Measurements from ENCODE around the gene XAGE1B. TPM values are rescaled to one million over a fixed set of nuclear protein-coding genes. Genes with fewer than 3 reads are reported as not detected.
"Not testable (repeated sequence)": the region's sequence is repeated elsewhere in the genome, so short reads cannot be mapped to it uniquely, and the experiment has no call there.

Gene XAGE1B, protein sequence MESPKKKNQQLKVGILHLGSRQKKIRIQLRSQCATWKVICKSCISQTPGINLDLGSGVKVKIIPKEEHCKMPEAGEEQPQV
- polyA plus RNA-seq (2012; ENCODE audit: low read depth, missing spikeins) = not detected

DNA sequence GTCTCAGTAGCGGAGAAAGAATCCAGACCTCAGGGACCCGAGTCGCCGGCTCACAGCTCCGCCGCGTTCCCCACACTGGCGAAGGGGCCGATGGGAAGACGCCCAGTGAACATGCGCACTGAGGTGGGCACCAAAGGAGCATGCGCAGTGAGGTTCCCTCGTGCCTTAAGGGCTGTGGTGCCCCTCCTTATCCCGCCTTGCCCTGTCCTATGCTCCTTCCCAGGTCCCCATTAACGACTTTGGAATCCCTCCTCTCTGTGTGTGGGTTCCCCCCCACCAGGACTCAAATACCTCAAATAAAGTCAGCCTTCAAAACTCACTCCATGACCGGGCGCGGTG lies at the start of gene XAGE1B:
TSS of gene XAGE1B (minus strand) at position 77 of the 339 bp plus-strand sequence. CDS start 1,536 bp downstream, outside the sequence.
- DNase-seq (ENCODE audit: insufficient read length, low spot score); FAIRE-seq: not testable (repeated sequence)

DNA sequence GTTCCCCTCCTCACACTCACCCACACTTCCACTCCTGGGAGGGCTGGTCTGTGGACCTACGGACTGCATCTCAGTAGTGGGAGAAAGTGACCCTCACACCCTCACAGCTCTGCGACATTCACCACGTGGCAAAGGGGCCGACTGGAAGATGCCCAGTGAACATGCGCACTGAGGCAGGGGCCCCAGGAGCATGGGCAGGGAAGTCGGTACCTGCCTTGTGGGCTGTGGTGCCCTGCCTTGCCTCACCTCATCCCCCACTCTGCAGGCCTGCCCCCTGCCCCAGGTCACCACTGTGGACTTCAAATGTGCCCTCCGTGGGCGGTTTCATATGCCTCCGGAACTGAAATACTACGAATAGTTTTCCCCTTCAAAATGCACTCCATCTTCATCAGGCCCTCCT lies 46.2 kb upstream of the XAGE1B start:
- DNase-seq (ENCODE audit: insufficient read length, low spot score) (no peak), FAIRE-seq (no peak)
- TF ChIP-seq PAX5 (IDR thresholded peaks at IDR 0.05; ENCODE audit: insufficient read depth, low read length, severe bottlenecking) (no peak), TAF1 (IDR thresholded peaks at IDR 0.05; ENCODE audit: low read depth, low read length) (no peak), POU2F2 (IDR thresholded peaks at IDR 0.05; ENCODE audit: low read depth, low read length) (no peak), SPI1 (IDR thresholded peaks at IDR 0.05; ENCODE audit: low read depth, low read length) (no peak), POLR2AphosphoS5 (IDR thresholded peaks at IDR 0.05; ENCODE audit: low read depth, low read length) (no peak), POLR2A (IDR thresholded peaks at IDR 0.05; ENCODE audit: low read depth, low read length) (no peak)

DNA sequence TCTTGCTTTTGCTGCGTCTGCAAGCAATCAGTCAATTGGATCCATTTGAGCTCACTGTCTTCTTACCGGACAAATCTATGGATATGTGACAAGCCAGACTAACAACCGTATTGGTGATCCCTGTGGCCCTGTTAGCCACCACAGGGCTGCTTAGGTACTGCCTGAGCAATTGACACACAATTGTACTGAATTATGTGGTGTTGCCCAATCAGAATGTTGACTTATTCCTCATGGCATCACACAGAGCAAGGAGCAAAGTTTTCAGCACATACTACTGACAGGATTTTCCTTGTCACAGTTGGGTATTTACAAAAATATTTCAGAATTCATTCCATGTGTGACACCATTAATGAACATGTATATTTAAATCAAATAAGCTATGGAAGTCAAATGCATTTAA lies 41.3 kb upstream of the XAGE1B start:
- DNase-seq (ENCODE audit: insufficient read length, low spot score) (no peak), FAIRE-seq (no peak)
- TF ChIP-seq POU2F2 (IDR thresholded peaks at IDR 0.05; ENCODE audit: low read depth, low read length) = no peak
- no peak for TF ChIP-seq POLR2AphosphoS5 (IDR thresholded peaks at IDR 0.05; ENCODE audit: low read depth, low read length)
- TF ChIP-seq SPI1 (IDR thresholded peaks at IDR 0.05; ENCODE audit: low read depth, low read length) = no peak
- TF ChIP-seq POLR2A (IDR thresholded peaks at IDR 0.05; ENCODE audit: low read depth, low read length) = no peak
- TF ChIP-seq TAF1 (IDR thresholded peaks at IDR 0.05; ENCODE audit: low read depth, low read length) = no peak
- TF ChIP-seq PAX5 (IDR thresholded peaks at IDR 0.05; ENCODE audit: insufficient read depth, low read length, severe bottlenecking) = no peak

DNA sequence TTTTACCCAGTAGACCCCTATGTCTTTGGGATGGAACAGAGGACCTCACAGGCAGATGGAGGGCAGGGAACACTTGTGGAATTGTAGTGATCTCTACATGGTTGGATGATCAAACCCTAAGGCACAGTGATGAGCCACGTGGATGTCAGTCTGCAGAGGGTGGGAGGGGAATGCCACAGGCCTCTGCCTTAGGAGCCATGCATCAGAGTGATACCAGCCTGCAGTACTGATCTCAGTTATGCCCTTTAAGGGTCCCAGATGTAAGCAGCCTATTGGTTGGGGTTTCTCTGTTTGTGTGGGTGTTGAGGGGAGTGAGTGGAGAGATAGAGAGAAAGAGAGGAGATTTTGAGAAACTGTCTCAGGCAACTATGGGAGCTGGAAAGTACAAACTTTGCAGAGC lies 39.9 kb upstream of the XAGE1B start:
- TF ChIP-seq PAX5 (IDR thresholded peaks at IDR 0.05; ENCODE audit: insufficient read depth, low read length, severe bottlenecking) (no peak), POLR2AphosphoS5 (IDR thresholded peaks at IDR 0.05; ENCODE audit: low read depth, low read length) (no peak), SPI1 (IDR thresholded peaks at IDR 0.05; ENCODE audit: low read depth, low read length) (no peak), TAF1 (IDR thresholded peaks at IDR 0.05; ENCODE audit: low read depth, low read length) (no peak), POLR2A (IDR thresholded peaks at IDR 0.05; ENCODE audit: low read depth, low read length) (no peak), POU2F2 (IDR thresholded peaks at IDR 0.05; ENCODE audit: low read depth, low read length) (no peak)
- no peak for FAIRE-seq
- DNase-seq (ENCODE audit: insufficient read length, low spot score) = no peak

DNA sequence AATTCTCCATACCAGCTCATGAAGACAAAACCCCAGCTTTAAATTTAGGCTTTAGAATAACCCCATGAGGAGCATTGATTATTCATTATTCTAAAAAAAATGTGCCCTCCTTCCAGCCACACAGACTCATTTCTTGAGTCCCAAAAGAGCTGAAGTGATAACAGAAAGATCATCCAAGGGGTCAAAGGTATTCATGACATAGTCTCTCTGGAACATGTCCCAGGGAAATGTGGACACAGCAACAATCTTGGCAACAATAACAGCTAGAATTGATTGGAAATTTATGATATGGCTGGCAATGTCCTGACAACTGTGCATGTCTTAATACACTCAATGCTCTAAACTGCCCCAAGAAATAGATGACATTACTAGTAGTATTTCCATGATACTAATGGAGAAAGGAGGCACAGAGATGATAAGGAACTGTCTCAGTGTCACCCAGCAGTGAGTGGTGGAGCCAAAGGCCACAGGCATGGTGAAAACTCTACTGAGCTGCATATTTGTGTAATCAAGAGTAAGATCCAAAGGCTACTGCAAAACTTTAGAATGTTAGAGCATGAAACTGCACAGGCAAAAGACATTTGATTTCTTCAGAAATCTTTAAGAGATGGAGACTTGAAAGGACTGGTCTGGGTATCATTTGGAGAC lies 37.3 kb upstream of the XAGE1B start:
- TF ChIP-seq POU2F2 (IDR thresholded peaks at IDR 0.05; ENCODE audit: low read depth, low read length) (no peak), SPI1 (IDR thresholded peaks at IDR 0.05; ENCODE audit: low read depth, low read length) (no peak), POLR2A (IDR thresholded peaks at IDR 0.05; ENCODE audit: low read depth, low read length) (no peak), PAX5 (IDR thresholded peaks at IDR 0.05; ENCODE audit: insufficient read depth, low read length, severe bottlenecking) (no peak), POLR2AphosphoS5 (IDR thresholded peaks at IDR 0.05; ENCODE audit: low read depth, low read length) (no peak), TAF1 (IDR thresholded peaks at IDR 0.05; ENCODE audit: low read depth, low read length) (no peak)
- FAIRE-seq = no peak
- DNase-seq (ENCODE audit: insufficient read length, low spot score) = no peak

DNA sequence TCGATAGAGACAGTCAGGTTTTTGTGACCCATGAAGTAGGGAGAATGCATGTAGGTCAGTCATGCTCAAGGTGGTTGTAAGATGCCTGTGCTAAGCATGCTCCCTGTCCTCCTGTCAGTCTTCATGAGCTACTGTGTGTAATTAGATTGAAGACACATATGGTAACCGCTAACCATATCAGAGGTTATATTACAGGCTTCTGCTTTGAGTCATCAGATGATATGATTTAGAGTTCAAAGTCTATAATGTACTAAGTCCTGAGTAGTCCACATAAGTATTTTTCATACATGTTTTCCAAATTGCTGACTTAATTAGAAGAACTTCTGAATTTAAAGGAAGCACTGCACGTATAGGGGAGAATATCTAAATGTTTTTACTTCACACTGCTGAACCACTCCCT lies 31.9 kb upstream of the XAGE1B start:
- FAIRE-seq; DNase-seq (ENCODE audit: insufficient read length, low spot score): not testable (repeated sequence)

DNA sequence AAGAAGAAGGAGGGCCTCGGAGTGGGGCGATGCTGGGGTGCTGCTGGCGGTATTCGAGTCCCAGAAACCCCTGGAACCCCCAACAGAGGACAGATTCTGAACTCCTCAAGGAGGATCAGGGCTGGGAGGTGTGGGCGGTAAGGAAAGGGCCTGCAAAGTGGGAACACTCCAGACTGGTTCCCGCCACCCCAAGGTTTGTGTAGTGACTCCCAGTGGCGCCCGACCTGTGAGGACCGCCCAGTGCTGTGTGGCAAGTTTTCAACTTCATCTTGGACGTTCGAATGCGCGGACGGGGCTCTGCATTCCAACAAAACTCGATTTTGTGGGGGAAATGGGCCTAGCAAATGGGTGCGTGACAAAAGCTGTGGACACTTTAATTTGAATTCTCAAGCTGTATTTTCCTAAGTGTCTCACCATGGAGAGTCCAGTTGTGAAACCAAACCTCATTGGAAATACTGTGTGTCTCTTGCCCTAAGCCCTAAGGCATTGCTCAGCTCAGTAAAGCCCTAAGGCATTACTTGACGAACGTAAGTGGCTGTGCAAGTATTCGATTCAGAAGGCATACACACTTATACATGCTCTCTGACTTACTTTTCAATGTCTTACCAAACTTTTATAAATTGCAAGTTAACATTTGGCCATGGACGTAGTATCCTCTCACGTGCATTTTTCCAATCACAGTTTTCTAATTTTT lies 27.4 kb upstream of the XAGE1B start:
- TF ChIP-seq PAX5 (IDR thresholded peaks at IDR 0.05; ENCODE audit: insufficient read depth, low read length, severe bottlenecking) (no peak), POU2F2 (IDR thresholded peaks at IDR 0.05; ENCODE audit: low read depth, low read length) (no peak), SPI1 (IDR thresholded peaks at IDR 0.05; ENCODE audit: low read depth, low read length) (no peak), TAF1 (IDR thresholded peaks at IDR 0.05; ENCODE audit: low read depth, low read length) (no peak)
- no peak for FAIRE-seq

DNA sequence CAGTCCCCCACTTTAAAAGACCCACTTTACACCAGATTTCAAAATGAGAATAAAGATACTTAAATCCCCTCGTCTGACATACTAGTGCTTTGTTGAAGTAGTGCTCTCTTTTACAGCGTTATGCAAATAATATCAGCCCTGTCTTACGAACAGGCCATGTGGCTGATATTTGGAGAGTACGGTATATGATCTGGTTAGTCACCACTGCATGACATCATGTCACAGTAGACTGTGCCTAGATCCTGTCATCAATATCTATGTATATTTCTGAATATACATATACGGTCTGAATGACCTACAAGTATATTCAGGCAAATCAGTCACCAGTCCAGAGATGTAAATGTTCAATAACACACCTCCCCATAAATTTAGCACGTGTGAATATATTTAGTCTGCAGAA lies 25.4 kb upstream of the XAGE1B start:
- FAIRE-seq = no peak
- DNase-seq (ENCODE audit: insufficient read length, low spot score) = no peak
- TF ChIP-seq PAX5 (IDR thresholded peaks at IDR 0.05; ENCODE audit: insufficient read depth, low read length, severe bottlenecking) (no peak), TAF1 (IDR thresholded peaks at IDR 0.05; ENCODE audit: low read depth, low read length) (no peak), POU2F2 (IDR thresholded peaks at IDR 0.05; ENCODE audit: low read depth, low read length) (no peak), POLR2A (IDR thresholded peaks at IDR 0.05; ENCODE audit: low read depth, low read length) (no peak), SPI1 (IDR thresholded peaks at IDR 0.05; ENCODE audit: low read depth, low read length) (no peak), POLR2AphosphoS5 (IDR thresholded peaks at IDR 0.05; ENCODE audit: low read depth, low read length) (no peak)

More for the DNA sequence above, 27.4 kb upstream of the XAGE1B start:
- DNase-seq (ENCODE audit: insufficient read length, low spot score) = no peak

DNA sequence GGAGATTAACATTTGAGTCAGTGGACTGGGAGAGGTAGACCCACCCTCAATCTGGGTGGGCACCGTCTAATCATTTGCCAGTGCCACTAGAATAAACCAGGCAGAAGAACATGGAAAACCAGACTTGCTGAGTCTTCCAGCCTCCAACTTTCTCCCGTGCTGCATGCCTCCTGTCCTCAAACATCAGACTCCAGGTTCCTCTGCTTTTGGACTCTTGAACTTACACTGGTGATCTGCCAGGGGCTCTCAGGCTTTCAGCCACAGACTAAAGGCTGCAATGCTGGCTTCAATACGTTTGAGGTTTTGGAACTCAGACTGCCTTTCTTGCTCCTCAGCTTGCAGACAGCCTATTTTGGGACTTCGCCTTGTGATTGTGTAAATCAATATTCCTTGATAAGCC lies 24.2 kb upstream of the XAGE1B start:
- not testable (repeated sequence) for DNase-seq (ENCODE audit: insufficient read length, low spot score); FAIRE-seq

DNA sequence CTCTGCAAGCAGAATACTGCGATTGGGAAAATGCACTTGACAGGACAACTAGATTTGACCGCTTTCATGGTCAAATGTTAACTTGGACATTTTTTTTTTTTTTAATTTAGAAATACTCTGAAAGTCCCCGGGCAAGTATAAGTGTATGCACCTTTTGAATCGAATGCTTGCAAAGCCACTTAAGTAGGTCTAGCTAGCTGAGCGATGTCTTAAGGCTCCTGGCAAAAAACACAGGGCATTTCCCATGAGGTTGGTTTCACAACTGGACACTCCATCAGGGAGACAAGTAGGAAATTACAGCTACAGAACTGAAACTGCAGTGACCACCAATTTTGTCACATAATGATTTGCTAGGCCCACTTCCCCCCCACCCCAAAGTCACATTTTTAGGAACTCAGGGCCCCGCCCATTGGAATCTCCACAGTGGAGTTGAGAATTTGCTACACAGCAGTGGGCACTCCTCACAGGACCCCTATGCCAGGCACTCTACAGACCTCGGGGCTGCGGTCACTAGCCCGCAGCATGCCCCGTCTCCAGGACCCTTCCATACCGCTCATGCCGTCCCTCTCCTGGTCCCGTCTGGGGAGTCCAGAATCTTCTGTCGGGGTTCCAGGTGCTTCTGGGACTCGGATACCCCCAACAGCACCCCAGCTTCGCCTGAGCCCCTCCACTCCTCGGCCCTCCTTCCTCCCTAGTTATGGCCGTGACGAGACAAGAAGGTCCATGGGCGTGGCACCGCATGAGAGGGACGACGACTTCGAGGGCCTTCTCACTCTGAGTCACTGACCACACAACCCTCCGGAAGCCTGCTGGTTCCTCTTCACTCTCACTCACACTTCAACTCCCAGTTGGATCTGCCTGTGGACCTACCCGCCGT lies 515 bp downstream of the XAGE1B start:
- not testable (repeated sequence) for DNase-seq (ENCODE audit: insufficient read length, low spot score); FAIRE-seq

DNA sequence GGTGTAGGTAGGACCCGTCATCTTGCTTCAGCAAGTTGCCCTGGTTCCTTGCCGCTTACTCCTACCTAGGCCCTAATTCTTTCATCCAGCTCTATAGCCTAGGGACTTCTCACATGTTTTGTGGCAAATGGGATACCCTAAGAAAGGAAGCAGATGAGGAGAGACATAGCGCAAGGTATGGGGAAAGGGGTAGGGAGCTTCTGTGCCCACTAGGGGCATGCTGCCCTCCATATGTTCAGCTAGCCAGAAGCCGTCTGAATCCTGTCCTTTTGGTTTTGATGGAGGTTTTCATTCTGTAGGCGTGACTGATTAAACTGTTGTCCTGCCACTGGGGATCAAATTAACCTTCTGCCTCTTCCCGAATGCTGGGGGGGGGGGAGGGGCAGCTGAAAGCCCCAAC lies 5.7 kb downstream of the XAGE1B start:
- DNase-seq (ENCODE audit: insufficient read length, low spot score); FAIRE-seq: not testable (repeated sequence)

Measured in GM12891 (cell line).